SK-N-SH (cell line): ENCODE results near the gene KLF7.

Experiments used
- CHD2 ChIP-seq: fragments of 150-350 bp; IDR thresholded peaks from 2 replicates; pipeline ENCODE4 v1.6.1; 2018; ENCODE audit warnings: low read length; ENCODE audit not compliant: partially characterized antibody
- EP300 ChIP-seq, 2 experiments: IDR thresholded peaks; 2 replicates each; pipeline versions ENCODE4 v1.4.0 to v1.6.1; 2012; ENCODE audit warnings: borderline replicate concordance in 1 of 2, low read depth in 1 of 2, low read length in 1 of 2
- EZH2phosphoT487 ChIP-seq: fragments of 200-600 bp; sonication (generic); IDR thresholded peaks from 2 replicates; pipeline ENCODE4 v1.6.1; 2017; ENCODE audit warnings: low read depth, mixed run types, mild to moderate bottlenecking, antibody characterized with exemption, moderate library complexity, borderline replicate concordance
- FOXJ3 ChIP-seq: sonication (generic); formaldehyde crosslinking; IDR thresholded peaks from 2 replicates; pipeline ENCODE4 v1.5.1; 2020; ENCODE audit warnings: mild to moderate bottlenecking, missing genetic modification reagents
- JUND ChIP-seq: IDR thresholded peaks from 2 replicates; pipeline ENCODE4 v1.4.0; 2012
- MAX ChIP-seq: IDR thresholded peaks from 2 replicates; pipeline ENCODE4 v1.4.0; 2012; ENCODE audit warnings: low read depth
- POLR2AphosphoS5 ChIP-seq: IDR thresholded peaks from 2 replicates; pipeline ENCODE4 v1.6.1; 2012; ENCODE audit warnings: low read depth, low read length
- RFX5 ChIP-seq: IDR thresholded peaks from 2 replicates; pipeline ENCODE4 v1.6.1; 2012; ENCODE audit warnings: mild to moderate bottlenecking, improper control_type of control experiment, low read length
- RXRA ChIP-seq: IDR thresholded peaks from 2 replicates; pipeline ENCODE4 v1.4.0; 2012; ENCODE audit warnings: low read depth, mild to moderate bottlenecking, borderline replicate concordance
- SMC3 ChIP-seq: IDR thresholded peaks from 2 replicates; pipeline ENCODE4 v1.6.1; 2012; ENCODE audit warnings: low read depth, low read length, improper control_type of control experiment
- USF1 ChIP-seq: IDR thresholded peaks from 2 replicates; pipeline ENCODE4 v1.4.0; 2012; ENCODE audit warnings: low read depth, borderline replicate concordance
- YY1 ChIP-seq: IDR thresholded peaks from 2 replicates; pipeline ENCODE4 v1.4.0; 2012; ENCODE audit warnings: low read depth, mild to moderate bottlenecking
- TF ChIP-seq, protein P1 (sequence below): fragments of 150-350 bp; IDR thresholded peaks from 2 replicates; pipeline ENCODE4 v1.6.1; 2016; ENCODE audit warnings: mild to moderate bottlenecking, low read depth, low read length
- TF ChIP-seq, protein P2 (sequence below): fragments of 200-600 bp; sonication (generic); IDR thresholded peaks from 2 replicates; pipeline ENCODE4 v1.6.1; 2017; ENCODE audit warnings: antibody characterized with exemption, mild to moderate bottlenecking, moderate library complexity

- TF ChIP-seq RFX5: no peak
- TF ChIP-seq, protein P1, sequence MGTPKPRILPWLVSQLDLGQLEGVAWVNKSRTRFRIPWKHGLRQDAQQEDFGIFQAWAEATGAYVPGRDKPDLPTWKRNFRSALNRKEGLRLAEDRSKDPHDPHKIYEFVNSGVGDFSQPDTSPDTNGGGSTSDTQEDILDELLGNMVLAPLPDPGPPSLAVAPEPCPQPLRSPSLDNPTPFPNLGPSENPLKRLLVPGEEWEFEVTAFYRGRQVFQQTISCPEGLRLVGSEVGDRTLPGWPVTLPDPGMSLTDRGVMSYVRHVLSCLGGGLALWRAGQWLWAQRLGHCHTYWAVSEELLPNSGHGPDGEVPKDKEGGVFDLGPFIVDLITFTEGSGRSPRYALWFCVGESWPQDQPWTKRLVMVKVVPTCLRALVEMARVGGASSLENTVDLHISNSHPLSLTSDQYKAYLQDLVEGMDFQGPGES: no peak
- TF ChIP-seq EP300 (IDR thresholded peaks at IDR 0.05; ENCODE audit: borderline replicate concordance in 1 of 2, low read depth in 1 of 2, low read length in 1 of 2): no peak
- TF ChIP-seq, protein P2, sequence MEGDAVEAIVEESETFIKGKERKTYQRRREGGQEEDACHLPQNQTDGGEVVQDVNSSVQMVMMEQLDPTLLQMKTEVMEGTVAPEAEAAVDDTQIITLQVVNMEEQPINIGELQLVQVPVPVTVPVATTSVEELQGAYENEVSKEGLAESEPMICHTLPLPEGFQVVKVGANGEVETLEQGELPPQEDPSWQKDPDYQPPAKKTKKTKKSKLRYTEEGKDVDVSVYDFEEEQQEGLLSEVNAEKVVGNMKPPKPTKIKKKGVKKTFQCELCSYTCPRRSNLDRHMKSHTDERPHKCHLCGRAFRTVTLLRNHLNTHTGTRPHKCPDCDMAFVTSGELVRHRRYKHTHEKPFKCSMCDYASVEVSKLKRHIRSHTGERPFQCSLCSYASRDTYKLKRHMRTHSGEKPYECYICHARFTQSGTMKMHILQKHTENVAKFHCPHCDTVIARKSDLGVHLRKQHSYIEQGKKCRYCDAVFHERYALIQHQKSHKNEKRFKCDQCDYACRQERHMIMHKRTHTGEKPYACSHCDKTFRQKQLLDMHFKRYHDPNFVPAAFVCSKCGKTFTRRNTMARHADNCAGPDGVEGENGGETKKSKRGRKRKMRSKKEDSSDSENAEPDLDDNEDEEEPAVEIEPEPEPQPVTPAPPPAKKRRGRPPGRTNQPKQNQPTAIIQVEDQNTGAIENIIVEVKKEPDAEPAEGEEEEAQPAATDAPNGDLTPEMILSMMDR: no peak
- no peak for TF ChIP-seq POLR2AphosphoS5
- no peak for TF ChIP-seq CHD2
- TF ChIP-seq YY1: no peak
- no peak for TF ChIP-seq SMC3
- no peak for TF ChIP-seq MAX
- no peak for TF ChIP-seq RXRA
- no peak for TF ChIP-seq FOXJ3 (CRISPR knock-in tag)
- no peak for TF ChIP-seq USF1
- no peak for TF ChIP-seq EZH2phosphoT487
- no peak for TF ChIP-seq JUND
Measured at GRCh38 chr2:207041279-207041678, 124.5 kb downstream of the KLF7 start.
